Transverse colon (tissue), 4 donors: ENCODE data around the gene AIF1L. TPM values are rescaled to one million over a fixed set of nuclear protein-coding genes. Genes with fewer than 3 reads are reported as not detected.
"Not testable (repeated sequence)": the region's sequence is repeated elsewhere in the genome, so short reads cannot be mapped to it uniquely, and the experiment has no call there.

Experiments used
- DNase-seq: peaks from one replicate; pipeline ENCODE4 v3.0.0-alpha.2; 2019
- H3K27ac ChIP-seq, 4 donors: fragments of 200-600 bp; sonication (generic); 2 replicates each; pipeline ENCODE4 v1.5.1; 2016 to 2018; ENCODE audit warnings: inconsistent platforms in 4 of 4
- H3K27me3 ChIP-seq: fragments of 200-600 bp; sonication (generic); 2 replicates; pipeline ENCODE4 v1.5.1; 2017; ENCODE audit warnings: inconsistent platforms
- H3K36me3 ChIP-seq, 4 donors: fragments of 200-600 bp; sonication (generic); 2 replicates each; pipeline ENCODE4 v1.5.1; 2017 to 2019; ENCODE audit warnings: inconsistent platforms in 4 of 4
- H3K4me1 ChIP-seq, 4 donors: fragments of 200-600 bp; sonication (generic); 2 replicates each; pipeline ENCODE4 v1.5.1; 2017 to 2020; ENCODE audit warnings: inconsistent platforms in 4 of 4
- H3K4me3 ChIP-seq, 4 donors: fragments of 200-600 bp; sonication (generic); 1 replicate in 1 of 4; 2 replicates in 3 of 4; pipeline versions ENCODE4 v1.5.1 to v1.6.1; 2017 to 2019; ENCODE audit warnings: inconsistent platforms in 4 of 4
- H3K9me3 ChIP-seq, 2 donors: fragments of 200-600 bp; sonication (generic); 2 replicates each; pipeline ENCODE4 v1.5.1; 2017 to 2019; ENCODE audit warnings: inconsistent platforms in 2 of 2
- EP300 ChIP-seq: sonication (generic); formaldehyde crosslinking; IDR thresholded peaks from one replicate; pipeline ENCODE4 v1.6.1; 2017; ENCODE audit warnings: antibody characterized with exemption, low read depth
- POLR2A ChIP-seq: fragments of 450-650 bp; IDR thresholded peaks from one replicate; pipeline ENCODE4 v1.6.1; 2016; ENCODE audit warnings: antibody characterized with exemption, mild to moderate bottlenecking, moderate library complexity
- POLR2AphosphoS5 ChIP-seq, 3 donors: sonication (generic); formaldehyde crosslinking; IDR thresholded peaks; one replicate each; pipeline ENCODE4 v1.6.1; 2016; ENCODE audit warnings: antibody characterized with exemption in 3 of 3
- WGBS, 2 donors: methylation state at CpG; one replicate each; pipeline ENCODE4 v1.1.5; 2018; ENCODE audit warnings: low coverage in 1 of 2; 5-methylcytosine and 5-hydroxymethylcytosine counted together
- in situ Hi-C, 4 donors: fragments of 200-750 bp; cut with MboI; loops; one replicate each; pipeline versions ENCODE4 v1.15.0 to v1.15.1; 2017; ENCODE audit warnings: low sequenced_read_pairs in 3 of 4, low pct_ligation_motif_present in 1 of 4, low pct_unique_long_range_greater_than_20kb in 1 of 4
- intact Hi-C: fragments of 100-400 bp; cut with DNase I; formaldehyde crosslinking; loops from one replicate; pipeline ENCODE4 v1.15.1; 2023; ENCODE audit warnings: low total_unique reads
- total RNA-seq, 4 donors: library from RNA; depleted of rRNA; stranded (reverse); fragments of >200 nt; gene quantifications; one replicate each; pipeline ENCODE4 v1.1.0, GENCODE V29; 2016
- TF ChIP-seq, protein P1 (sequence below), 5 experiments: fragments of 200-600 bp in 3 of 5; fragments of 450-650 bp in 2 of 5; sonication (generic) in 3 of 5; IDR thresholded peaks; 1 replicate in 2 of 5; 2 replicates in 3 of 5; pipeline ENCODE4 v1.5.1; 2016 to 2017; ENCODE audit warnings: antibody characterized with exemption in 5 of 5, inconsistent platforms in 3 of 5, mild to moderate bottlenecking in 2 of 5, moderate library complexity in 1 of 5

The AIF1L gene
- total RNA-seq, 4 donors from 2014 or later = 0.75 to 4.4 (median 1.7) TPM

GRCh38 chr9:131112374-131113154 is 16.2 kb downstream of the AIF1L start:
- TF ChIP-seq EP300 (no peak), POLR2AphosphoS5 (IDR thresholded peaks at IDR 0.05) (no peak), POLR2A (no peak)
- TF ChIP-seq, protein P1, sequence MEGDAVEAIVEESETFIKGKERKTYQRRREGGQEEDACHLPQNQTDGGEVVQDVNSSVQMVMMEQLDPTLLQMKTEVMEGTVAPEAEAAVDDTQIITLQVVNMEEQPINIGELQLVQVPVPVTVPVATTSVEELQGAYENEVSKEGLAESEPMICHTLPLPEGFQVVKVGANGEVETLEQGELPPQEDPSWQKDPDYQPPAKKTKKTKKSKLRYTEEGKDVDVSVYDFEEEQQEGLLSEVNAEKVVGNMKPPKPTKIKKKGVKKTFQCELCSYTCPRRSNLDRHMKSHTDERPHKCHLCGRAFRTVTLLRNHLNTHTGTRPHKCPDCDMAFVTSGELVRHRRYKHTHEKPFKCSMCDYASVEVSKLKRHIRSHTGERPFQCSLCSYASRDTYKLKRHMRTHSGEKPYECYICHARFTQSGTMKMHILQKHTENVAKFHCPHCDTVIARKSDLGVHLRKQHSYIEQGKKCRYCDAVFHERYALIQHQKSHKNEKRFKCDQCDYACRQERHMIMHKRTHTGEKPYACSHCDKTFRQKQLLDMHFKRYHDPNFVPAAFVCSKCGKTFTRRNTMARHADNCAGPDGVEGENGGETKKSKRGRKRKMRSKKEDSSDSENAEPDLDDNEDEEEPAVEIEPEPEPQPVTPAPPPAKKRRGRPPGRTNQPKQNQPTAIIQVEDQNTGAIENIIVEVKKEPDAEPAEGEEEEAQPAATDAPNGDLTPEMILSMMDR (IDR thresholded peaks at IDR 0.05) = no peak
- H3K4me1 ChIP-seq = no peaks in the 10 kb centered on the region
- no peak overlapping the region for H3K4me3 ChIP-seq
- no peaks in the 10 kb centered on the region for H3K9me3 ChIP-seq
- WGBS, 2 donors = 87 to 90% methylated on average over 4 to 23 of the region's 23 CpGs
- in situ Hi-C loops = no loop called here
- intact Hi-C loops = no loop called here
- no peak for DNase-seq
- no peaks in the 10 kb centered on the region for H3K27me3 ChIP-seq
- H3K27ac ChIP-seq = no peak overlapping the region
- no peaks in the 10 kb centered on the region for H3K36me3 ChIP-seq

DNA sequence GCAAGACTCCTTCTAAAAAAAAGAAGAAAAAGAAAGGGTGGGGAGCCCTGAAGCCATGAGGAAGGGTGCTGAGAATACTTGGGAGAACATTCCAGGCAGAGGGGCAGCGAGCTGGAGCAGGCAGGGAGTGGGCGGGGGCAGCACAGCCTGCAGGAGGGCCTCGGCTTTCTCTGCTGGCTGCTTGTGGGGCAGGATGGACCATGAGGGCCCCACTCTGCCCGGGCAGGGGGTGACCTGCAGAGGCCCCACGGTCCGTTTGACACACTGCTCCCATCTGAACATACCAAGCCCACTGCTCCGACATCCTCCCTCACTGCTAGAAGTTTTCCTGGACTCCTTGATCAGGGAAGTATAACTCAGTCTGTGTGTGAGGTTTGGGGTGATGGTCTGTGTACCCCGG is 17.3 kb downstream of the AIF1L start:
- DNase-seq = no peak
- Histone ChIP-seq H3K36me3 (no peaks in the 10 kb centered on the region), H3K4me1 (no peaks in the 10 kb centered on the region), H3K9me3 (no peaks in the 10 kb centered on the region), H3K4me3 (no peak overlapping the region), H3K27ac (no peak overlapping the region), H3K27me3 (no peaks in the 10 kb centered on the region)
- intact Hi-C loops = no loop called here
- 75% methylated on average over 8 of the region's 8 CpGs; no CpG with 5 or more reads in 1 of the 2 donors for WGBS, 2 donors
- in situ Hi-C loops = no loop called here
- TF ChIP-seq POLR2AphosphoS5 (IDR thresholded peaks at IDR 0.05) = no peak
- TF ChIP-seq, protein P1 (IDR thresholded peaks at IDR 0.05) = no peak
- no peak for TF ChIP-seq POLR2A
- no peak for TF ChIP-seq EP300

DNA sequence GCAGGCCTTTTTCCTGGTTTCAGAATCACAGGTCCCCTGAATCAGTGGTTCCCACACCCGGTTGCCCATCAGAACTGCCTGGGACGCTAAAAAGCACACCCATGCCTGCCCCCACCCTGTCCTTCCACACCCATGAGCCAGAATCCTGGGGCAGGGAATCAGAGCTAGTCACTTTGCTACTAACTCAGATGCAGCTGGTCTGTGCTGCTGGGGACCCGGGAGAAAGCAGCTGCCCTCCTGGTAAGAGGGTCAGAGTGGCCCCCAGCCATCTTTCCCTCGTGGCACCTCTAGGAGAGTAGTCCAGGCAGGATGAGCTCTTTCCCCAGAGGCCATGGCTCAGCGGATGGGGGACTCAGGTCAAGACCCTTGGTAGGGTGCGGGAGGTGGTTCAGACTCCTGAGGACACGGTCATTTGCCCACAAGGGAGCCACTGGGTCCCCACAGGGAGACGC is 17.8 kb downstream of the AIF1L start:
- DNase-seq = no peak
- Histone ChIP-seq H3K4me3 (no peak overlapping the region), H3K27me3 (no peaks in the 10 kb centered on the region), H3K4me1 (no peaks in the 10 kb centered on the region), H3K27ac (no peak overlapping the region), H3K9me3 (no peaks in the 10 kb centered on the region), H3K36me3 (no peaks in the 10 kb centered on the region)
- no peak for TF ChIP-seq POLR2A
- no peak for TF ChIP-seq EP300
- TF ChIP-seq, protein P1 (IDR thresholded peaks at IDR 0.05) = no peak
- no peak for TF ChIP-seq POLR2AphosphoS5 (IDR thresholded peaks at IDR 0.05)
- 84% methylated on average over 8 of the region's 8 CpGs; no CpG with 5 or more reads in 1 of the 2 donors for WGBS, 2 donors
- intact Hi-C loops = no loop called here
- in situ Hi-C loops = no loop called here

- H3K27me3 ChIP-seq, DNase-seq, H3K9me3 ChIP-seq, H3K4me1 ChIP-seq, intact Hi-C loops, H3K4me3 ChIP-seq, H3K36me3 ChIP-seq, H3K27ac ChIP-seq, in situ Hi-C loops: not testable (repeated sequence)
- WGBS, 2 donors = 84 to 93% methylated on average over 4 to 6 of the region's 6 CpGs
Measured at GRCh38 chr9:131115360-131115742, 19.0 kb downstream of the AIF1L start.
